HAP-1 (cell line): ENCODE measurements around the gene UBXN4.

Source experiments
- DNase-seq, 2 experiments: peaks; one replicate each; pipeline ENCODE4 v3.0.0-alpha.2; 2016 to 2020; ENCODE audit warnings: low spot score in 2 of 2
- H3K27me3 ChIP-seq: fragments of 250-450 bp; sonication (Bioruptor Pico); 2 replicates; pipeline ENCODE4 v1.5.1; 2020; ENCODE audit warnings: low read depth, mild to moderate bottlenecking, moderate library complexity
- H3K36me3 ChIP-seq: fragments of 250-450 bp; sonication (Bioruptor Pico); replicated peaks from 2 replicates; pipeline ENCODE4 v1.5.1; 2020; ENCODE audit warnings: mild to moderate bottlenecking
- H3K4me1 ChIP-seq: fragments of 250-450 bp; sonication (Bioruptor Pico); 2 replicates; pipeline ENCODE4 v1.5.1; 2020; ENCODE audit warnings: mild to moderate bottlenecking
- H3K4me3 ChIP-seq: fragments of 250-450 bp; sonication (Bioruptor Pico); 2 replicates; pipeline ENCODE4 v1.5.1; 2020; ENCODE audit warnings: mild to moderate bottlenecking, moderate library complexity
- H3K9me3 ChIP-seq: fragments of 250-450 bp; sonication (Bioruptor Pico); 2 replicates; pipeline ENCODE4 v1.5.1; 2020; ENCODE audit warnings: mild to moderate bottlenecking, moderate library complexity
- in situ Hi-C: fragments of 300-500 bp; cut with MboI; formaldehyde crosslinking; loops from 3 replicates; pipeline ENCODE4 v1.14.3; 2020; ENCODE audit warnings: low sequenced_read_pairs, inconsistent platforms, mixed read lengths

The UBXN4 gene

GRCh38 chr2:135741043-135741394 lies 636 bp upstream of the UBXN4 start:
- Histone ChIP-seq H3K4me3 (peak overlapping the region; percentile 84), H3K36me3 (no peaks in the 10 kb centered on the region; the same call in 1 of the 2 replicates), H3K9me3 (no peaks in the 10 kb centered on the region), H3K4me1 (peaks cover 20% of the 10 kb centered on the region), H3K27me3 (no peaks in the 10 kb centered on the region)
- no peak for DNase-seq
- in situ Hi-C loops, result no loop called here

GRCh38 chr2:135742325-135742757 lies 686 bp downstream of the UBXN4 start:
- H3K9me3 ChIP-seq, result no peaks in the 10 kb centered on the region
- H3K4me3 ChIP-seq, result peak overlapping the region; percentile 84
- H3K36me3 ChIP-seq, result no peaks in the 10 kb centered on the region; the same call in 1 of the 2 replicates
- peaks cover 20% of the 10 kb centered on the region for H3K4me1 ChIP-seq
- in situ Hi-C loops, result no loop called here
- DNase-seq, result peak; percentile 45 to 69
- H3K27me3 ChIP-seq, result no peaks in the 10 kb centered on the region

GRCh38 chr2:135743860-135744259 lies 2.2 kb downstream of the UBXN4 start:
- Histone ChIP-seq H3K36me3 (peaks cover 5% of the 10 kb centered on the region), H3K4me1 (peaks cover 20% of the 10 kb centered on the region), H3K4me3 (peak overlapping the region; percentile 84; the same call in 1 of the 2 replicates), H3K27me3 (no peaks in the 10 kb centered on the region), H3K9me3 (no peaks in the 10 kb centered on the region)
- in situ Hi-C loops, result no loop called here
- DNase-seq, result peak in 1 of 2 experiments; percentile 88

GRCh38 chr2:135744760-135745314 lies 3.2 kb downstream of the UBXN4 start:
- Histone ChIP-seq H3K9me3 (no peaks in the 10 kb centered on the region), H3K4me1 (peaks cover 20% of the 10 kb centered on the region), H3K27me3 (no peaks in the 10 kb centered on the region), H3K4me3 (no peak overlapping the region), H3K36me3 (peaks cover 15% of the 10 kb centered on the region)
- in situ Hi-C loops, result no loop called here
- peak; percentile 15 to 45 for DNase-seq

- Histone ChIP-seq H3K4me3 (no peak overlapping the region), H3K36me3 (peaks cover 19% of the 10 kb centered on the region), H3K4me1 (peaks cover 20% of the 10 kb centered on the region), H3K9me3 (no peaks in the 10 kb centered on the region), H3K27me3 (no peaks in the 10 kb centered on the region)
- peak in 1 of 2 experiments; percentile 17 for DNase-seq
- in situ Hi-C loops, result no loop called here
Observed at GRCh38 chr2:135745545-135745944, 3.9 kb downstream of the UBXN4 start.

- H3K4me3 ChIP-seq, result no peak overlapping the region
- in situ Hi-C loops, result no loop called here
- H3K36me3 ChIP-seq, result peaks cover 63% of the 10 kb centered on the region
- no peaks in the 10 kb centered on the region for H3K4me1 ChIP-seq
- peaks cover 6% of the 10 kb centered on the region; the same call in 1 of the 2 replicates for H3K9me3 ChIP-seq
- no peak for DNase-seq
- no peaks in the 10 kb centered on the region for H3K27me3 ChIP-seq
Observed at GRCh38 chr2:135755573-135755972, 13.9 kb downstream of the UBXN4 start.

- H3K27me3 ChIP-seq, result no peaks in the 10 kb centered on the region
- no peak overlapping the region for H3K4me3 ChIP-seq
- H3K9me3 ChIP-seq, result peaks cover 6% of the 10 kb centered on the region; the same call in 1 of the 2 replicates
- H3K36me3 ChIP-seq, result peaks cover 63% of the 10 kb centered on the region
- H3K4me1 ChIP-seq, result no peaks in the 10 kb centered on the region
- DNase-seq, result no peak
- in situ Hi-C loops, result no loop called here
Observed at GRCh38 chr2:135756692-135757091, 15.0 kb downstream of the UBXN4 start.

- peaks cover 47% of the 10 kb centered on the region for H3K36me3 ChIP-seq
- DNase-seq, result no peak
Observed at GRCh38 chr2:135762022-135762421, 20.4 kb downstream of the UBXN4 start.

GRCh38 chr2:135762530-135762929 lies 20.9 kb downstream of the UBXN4 start:
- Histone ChIP-seq H3K27me3 (no peaks in the 10 kb centered on the region), H3K4me3 (no peak overlapping the region), H3K4me1 (no peaks in the 10 kb centered on the region), H3K9me3 (no peaks in the 10 kb centered on the region), H3K36me3 (peaks cover 45% of the 10 kb centered on the region)
- in situ Hi-C loops, result no loop called here
- no peak for DNase-seq

More at GRCh38 chr2:135762022-135762421, 20.4 kb downstream of the UBXN4 start:
- in situ Hi-C loops, result no loop called here
- H3K4me1 ChIP-seq, result no peaks in the 10 kb centered on the region
- H3K27me3 ChIP-seq, result no peaks in the 10 kb centered on the region
- H3K4me3 ChIP-seq, result no peak overlapping the region
- peaks cover under 1% of the 10 kb centered on the region; the same call in 1 of the 2 replicates for H3K9me3 ChIP-seq

- Histone ChIP-seq H3K27me3 (no peaks in the 10 kb centered on the region), H3K9me3 (no peaks in the 10 kb centered on the region), H3K36me3 (peaks cover 74% of the 10 kb centered on the region), H3K4me3 (no peak overlapping the region), H3K4me1 (no peaks in the 10 kb centered on the region)
- in situ Hi-C loops, result no loop called here
- no peak for DNase-seq
Observed at GRCh38 chr2:135768863-135769262, 27.2 kb downstream of the UBXN4 start.

- in situ Hi-C loops, result no loop called here
- H3K27me3 ChIP-seq, result no peaks in the 10 kb centered on the region
- H3K36me3 ChIP-seq, result peaks cover 66% of the 10 kb centered on the region
- DNase-seq, result no peak
- H3K4me3 ChIP-seq, result no peak overlapping the region
- H3K4me1 ChIP-seq, result no peaks in the 10 kb centered on the region
- no peaks in the 10 kb centered on the region for H3K9me3 ChIP-seq
Observed at GRCh38 chr2:135773319-135773718, 31.7 kb downstream of the UBXN4 start.

GRCh38 chr2:135773917-135774316 lies 32.3 kb downstream of the UBXN4 start:
- no peak for DNase-seq
- peaks cover 68% of the 10 kb centered on the region for H3K36me3 ChIP-seq
- in situ Hi-C loops, result no loop called here
- H3K4me1 ChIP-seq, result peaks cover 3% of the 10 kb centered on the region
- H3K27me3 ChIP-seq, result no peaks in the 10 kb centered on the region
- H3K9me3 ChIP-seq, result no peaks in the 10 kb centered on the region
- H3K4me3 ChIP-seq, result no peak overlapping the region

- in situ Hi-C loops, result no loop called here
- DNase-seq, result no peak
- Histone ChIP-seq H3K9me3 (no peaks in the 10 kb centered on the region), H3K36me3 (peaks cover 67% of the 10 kb centered on the region), H3K4me3 (no peak overlapping the region), H3K4me1 (peaks cover 9% of the 10 kb centered on the region), H3K27me3 (no peaks in the 10 kb centered on the region)
Observed at GRCh38 chr2:135775420-135775819, 33.8 kb downstream of the UBXN4 start.

- no peaks in the 10 kb centered on the region for H3K9me3 ChIP-seq
- H3K4me1 ChIP-seq, result peaks cover 11% of the 10 kb centered on the region
- in situ Hi-C loops, result no loop called here
- H3K36me3 ChIP-seq, result peaks cover 67% of the 10 kb centered on the region
- no peaks in the 10 kb centered on the region for H3K27me3 ChIP-seq
- DNase-seq, result no peak
- no peak overlapping the region for H3K4me3 ChIP-seq
Observed at GRCh38 chr2:135776367-135776766, 34.7 kb downstream of the UBXN4 start.

GRCh38 chr2:135782231-135782630 lies 40.6 kb downstream of the UBXN4 start:
- Histone ChIP-seq H3K4me1 (peaks cover 30% of the 10 kb centered on the region), H3K36me3 (peaks cover 53% of the 10 kb centered on the region), H3K4me3 (no peak overlapping the region), H3K27me3 (no peaks in the 10 kb centered on the region), H3K9me3 (no peaks in the 10 kb centered on the region)
- peak in 1 of 2 experiments; percentile 92 for DNase-seq
- in situ Hi-C loops, result no loop called here
